Peyer's patch (tissue), 4 donors: ENCODE measurements around the gene OMG.

Experiments used
- CTCF ChIP-seq, 6 experiments: fragments of 450-650 bp in 4 of 6; fragments of 200-600 bp in 2 of 6; sonication (generic) in 1 of 6; IDR thresholded peaks; one replicate each; pipeline ENCODE4 v1.5.1; 2017 to 2019; ENCODE audit warnings: antibody characterized with exemption in 6 of 6, mild to moderate bottlenecking in 3 of 6, moderate library complexity in 1 of 6
- POLR2A ChIP-seq, 2 donors: fragments of 450-650 bp; IDR thresholded peaks; one replicate each; pipeline ENCODE4 v1.5.1; 2017; ENCODE audit warnings: antibody characterized with exemption in 2 of 2, mild to moderate bottlenecking in 2 of 2, moderate library complexity in 2 of 2

GRCh38 chr17:31269578-31269983 lies 27.5 kb downstream of the OMG start:
- TF ChIP-seq CTCF (IDR thresholded peaks at IDR 0.05) (no peak), POLR2A (IDR thresholded peaks at IDR 0.05) (no peak)
